NT2/D1 (cell line): ENCODE results near the gene RFTN1.

Experiments used
- SUZ12 ChIP-seq: IDR thresholded peaks from 2 replicates; pipeline ENCODE4 v1.6.1; 2011; ENCODE audit not compliant: insufficient read length, insufficient read depth; ENCODE audit errors: extremely low read depth
- YY1 ChIP-seq: IDR thresholded peaks from 2 replicates; pipeline ENCODE4 v1.6.1; 2011; ENCODE audit not compliant: insufficient read length, insufficient read depth
- ZNF274 ChIP-seq: IDR thresholded peaks from 2 replicates; pipeline ENCODE4 v1.6.1; 2011; ENCODE audit warnings: mild to moderate bottlenecking, low read depth, low read length

DNA sequence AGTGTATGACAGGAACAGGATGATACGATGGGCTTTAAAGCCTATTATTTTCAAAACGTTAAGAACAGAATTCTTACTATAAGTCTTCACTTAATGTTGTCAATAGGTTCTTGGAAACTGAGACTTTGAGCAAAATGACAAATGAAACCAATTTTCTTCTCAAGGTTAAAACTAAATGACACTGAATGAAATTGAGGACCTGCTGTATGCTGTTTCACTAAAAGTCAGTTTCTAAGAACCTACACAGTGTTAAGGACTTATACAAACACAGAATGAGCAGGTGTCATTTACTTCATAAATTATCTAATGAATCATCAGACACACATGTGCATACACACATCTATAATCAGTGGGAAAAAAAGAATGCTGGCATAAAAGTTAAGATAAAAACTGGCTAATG, 106.9 kb downstream of the RFTN1 start:
- TF ChIP-seq ZNF274 = no peak
- TF ChIP-seq YY1 = no peak
- TF ChIP-seq SUZ12 = no peak
